Fibroblast of lung (primary cell): ENCODE results near the gene STK16.

Experiments
- EZH2 ChIP-seq: IDR thresholded peaks from 2 replicates; pipeline ENCODE4 v1.5.1; 2012; ENCODE audit warnings: low read length, control low read depth, mild to moderate bottlenecking; ENCODE audit errors: missing control alignments
- TF ChIP-seq, protein P1 (sequence below), 2 donors: IDR thresholded peaks in 1 of 2; conservative IDR thresholded peaks in 1 of 2; 1 replicate in 1 of 2; 2 replicates in 1 of 2; pipeline ENCODE4 v1.5.1; 2011 to 2012; ENCODE audit warnings: low read length in 2 of 2, control low read depth in 1 of 2, inconsistent platforms in 1 of 2, low read depth in 1 of 2, mild to moderate bottlenecking in 1 of 2

DNA sequence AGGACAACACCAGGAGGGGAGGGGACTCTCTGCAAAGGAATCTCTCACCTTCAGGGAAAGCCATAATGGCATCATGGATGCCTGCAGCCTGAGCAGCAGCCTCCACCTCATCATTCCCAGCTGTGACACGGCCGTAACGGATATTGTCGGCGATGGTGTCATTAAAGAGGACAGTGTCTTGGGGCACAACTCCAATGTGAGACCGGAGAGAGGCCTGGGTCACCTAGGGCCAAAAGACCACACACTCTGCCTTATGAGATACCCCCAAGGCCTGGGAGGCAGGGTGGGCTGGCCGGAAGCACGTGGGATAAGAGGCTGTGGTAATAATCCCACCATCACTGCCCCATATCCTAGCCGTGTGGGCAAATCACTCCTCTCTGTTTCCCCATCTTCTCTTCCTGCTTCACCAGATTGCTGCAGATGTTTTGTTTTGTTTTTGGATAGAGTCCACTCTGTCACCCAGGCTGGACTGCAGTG, 34.4 kb upstream of the STK16 start:
- TF ChIP-seq EZH2: no peak
- TF ChIP-seq, protein P1, sequence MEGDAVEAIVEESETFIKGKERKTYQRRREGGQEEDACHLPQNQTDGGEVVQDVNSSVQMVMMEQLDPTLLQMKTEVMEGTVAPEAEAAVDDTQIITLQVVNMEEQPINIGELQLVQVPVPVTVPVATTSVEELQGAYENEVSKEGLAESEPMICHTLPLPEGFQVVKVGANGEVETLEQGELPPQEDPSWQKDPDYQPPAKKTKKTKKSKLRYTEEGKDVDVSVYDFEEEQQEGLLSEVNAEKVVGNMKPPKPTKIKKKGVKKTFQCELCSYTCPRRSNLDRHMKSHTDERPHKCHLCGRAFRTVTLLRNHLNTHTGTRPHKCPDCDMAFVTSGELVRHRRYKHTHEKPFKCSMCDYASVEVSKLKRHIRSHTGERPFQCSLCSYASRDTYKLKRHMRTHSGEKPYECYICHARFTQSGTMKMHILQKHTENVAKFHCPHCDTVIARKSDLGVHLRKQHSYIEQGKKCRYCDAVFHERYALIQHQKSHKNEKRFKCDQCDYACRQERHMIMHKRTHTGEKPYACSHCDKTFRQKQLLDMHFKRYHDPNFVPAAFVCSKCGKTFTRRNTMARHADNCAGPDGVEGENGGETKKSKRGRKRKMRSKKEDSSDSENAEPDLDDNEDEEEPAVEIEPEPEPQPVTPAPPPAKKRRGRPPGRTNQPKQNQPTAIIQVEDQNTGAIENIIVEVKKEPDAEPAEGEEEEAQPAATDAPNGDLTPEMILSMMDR (conservative IDR thresholded peaks at IDR 0.05 in 1 of 2, IDR thresholded peaks at IDR 0.05 in 1 of 2; ENCODE audit: low read depth in 1 of 2, low read length in 2 of 2): no peak
